IPS DF 6.9 (cell line): Measurements from ENCODE around the gene HM13.
A peak's percentile ranks its signal among the peaks of the same experiment; 100 is the strongest.
"Not testable (repeated sequence)": the region's sequence is repeated elsewhere in the genome, so short reads cannot be mapped to it uniquely, and the experiment has no call there.

Experiments
- DNase-seq: peaks from one replicate; pipeline ENCODE4 v3.0.0-alpha.2; 2013; ENCODE audit warnings: low read depth, low spot score
- H3K27ac ChIP-seq: one replicate; pipeline ENCODE4 v1.5.1; 2013; ENCODE audit warnings: low read length, control low read depth
- H3K27me3 ChIP-seq: 2 replicates; pipeline ENCODE4 v1.6.1; 2013; ENCODE audit warnings: mild to moderate bottlenecking, low read length; ENCODE audit not compliant: control insufficient read depth, insufficient read depth
- H3K36me3 ChIP-seq: 2 replicates; pipeline ENCODE4 v1.6.1; 2013; ENCODE audit warnings: low read length; ENCODE audit not compliant: control insufficient read depth, insufficient read depth
- H3K4me1 ChIP-seq: 2 replicates; pipeline ENCODE4 v1.6.1; 2013; ENCODE audit warnings: low read length; ENCODE audit not compliant: control insufficient read depth, insufficient read depth
- H3K4me3 ChIP-seq: 2 replicates; pipeline ENCODE4 v1.5.1; 2013; ENCODE audit warnings: mild to moderate bottlenecking, low read length
- H3K9me3 ChIP-seq: 2 replicates; pipeline ENCODE4 v1.6.1; 2013; ENCODE audit warnings: low read length, inconsistent platforms; ENCODE audit not compliant: control insufficient read depth, insufficient read depth
- WGBS: extraction: QIAGEN DNeasy Blood & Tissue Kit; methylation state at CpG from one replicate; pipeline ENCODE4 v1.1.7; 2013; ENCODE audit warnings: mixed read lengths, missing lambda C conversion rate; ENCODE audit not compliant: insufficient read length, insufficient coverage; 5-methylcytosine and 5-hydroxymethylcytosine counted together

Gene HM13

GRCh38 chr20:31543966-31544598 is 29.8 kb downstream of the HM13 start:
- Histone ChIP-seq H3K36me3 (peaks cover 3% of the 10 kb centered on the region; the same call in 1 of the 2 replicates), H3K4me1 (no peaks in the 10 kb centered on the region), H3K27me3 (no peaks in the 10 kb centered on the region), H3K4me3 (no peak overlapping the region), H3K27ac (no peak overlapping the region), H3K9me3 (no peaks in the 10 kb centered on the region)
- DNase-seq: no peak
- WGBS: no CpG with 5 or more reads among the region's 1 CpG

- no peak overlapping the region for H3K4me3 ChIP-seq
- H3K9me3 ChIP-seq: no peaks in the 10 kb centered on the region
- H3K27ac ChIP-seq: no peak overlapping the region
- DNase-seq: no peak
- H3K36me3 ChIP-seq: peaks cover 8% of the 10 kb centered on the region; the same call in 1 of the 2 replicates
- no peaks in the 10 kb centered on the region for H3K4me1 ChIP-seq
- WGBS: no CpG with 5 or more reads among the region's 2 CpGs
- H3K27me3 ChIP-seq: no peaks in the 10 kb centered on the region
Measured at GRCh38 chr20:31544600-31544999, 30.4 kb downstream of the HM13 start.

- H3K9me3 ChIP-seq, H3K27me3 ChIP-seq, H3K4me1 ChIP-seq, H3K27ac ChIP-seq, H3K4me3 ChIP-seq, DNase-seq: not testable (repeated sequence)
- no CpG with 5 or more reads among the region's 5 CpGs for WGBS
- peaks cover 16% of the 10 kb centered on the region; the same call in 1 of the 2 replicates for H3K36me3 ChIP-seq
Measured at GRCh38 chr20:31545621-31546040, 31.4 kb downstream of the HM13 start.

GRCh38 chr20:31547017-31547675 is 32.9 kb downstream of the HM13 start:
- Histone ChIP-seq H3K36me3 (peaks cover 25% of the 10 kb centered on the region), H3K27ac (no peak overlapping the region), H3K4me1 (no peaks in the 10 kb centered on the region), H3K9me3 (no peaks in the 10 kb centered on the region), H3K4me3 (peak overlapping the region; percentile 40; the same call in 1 of the 2 replicates), H3K27me3 (no peaks in the 10 kb centered on the region)
- peak; percentile 43 for DNase-seq
- no CpG with 5 or more reads among the region's 36 CpGs for WGBS

- H3K27me3 ChIP-seq: no peaks in the 10 kb centered on the region
- H3K4me3 ChIP-seq: peak overlapping the region; percentile 40; the same call in 1 of the 2 replicates
- no peak overlapping the region for H3K27ac ChIP-seq
- peaks cover 25% of the 10 kb centered on the region for H3K36me3 ChIP-seq
- WGBS: 100% methylated on average over 2 of the region's 6 CpGs
- no peaks in the 10 kb centered on the region for H3K9me3 ChIP-seq
- H3K4me1 ChIP-seq: no peaks in the 10 kb centered on the region
- no peak for DNase-seq
Measured at GRCh38 chr20:31547720-31548298, 33.6 kb downstream of the HM13 start.

- Histone ChIP-seq H3K27ac (no peak overlapping the region), H3K4me1 (no peaks in the 10 kb centered on the region), H3K4me3 (no peak overlapping the region), H3K36me3 (peaks cover 25% of the 10 kb centered on the region), H3K27me3 (no peaks in the 10 kb centered on the region), H3K9me3 (no peaks in the 10 kb centered on the region)
- DNase-seq: no peak
- WGBS: no CpG with 5 or more reads among the region's 11 CpGs
Measured at GRCh38 chr20:31548820-31549512, 34.7 kb downstream of the HM13 start.

GRCh38 chr20:31549513-31549880 is 35.3 kb downstream of the HM13 start:
- H3K36me3 ChIP-seq: peaks cover 25% of the 10 kb centered on the region
- no peak overlapping the region for H3K4me3 ChIP-seq
- no peak overlapping the region for H3K27ac ChIP-seq
- no peaks in the 10 kb centered on the region for H3K27me3 ChIP-seq
- WGBS: no CpG with 5 or more reads among the region's 5 CpGs
- H3K9me3 ChIP-seq: no peaks in the 10 kb centered on the region
- no peak for DNase-seq
- H3K4me1 ChIP-seq: no peaks in the 10 kb centered on the region

- WGBS: no CpG with 5 or more reads among the region's 13 CpGs
- H3K36me3 ChIP-seq: peaks cover 25% of the 10 kb centered on the region
- no peaks in the 10 kb centered on the region for H3K27me3 ChIP-seq
- no peak for DNase-seq
- H3K9me3 ChIP-seq: no peaks in the 10 kb centered on the region
- H3K4me1 ChIP-seq: no peaks in the 10 kb centered on the region
- H3K4me3 ChIP-seq: no peak overlapping the region
- no peak overlapping the region for H3K27ac ChIP-seq
Measured at GRCh38 chr20:31550099-31550498, 35.9 kb downstream of the HM13 start.

- Histone ChIP-seq H3K27ac (no peak overlapping the region), H3K4me3 (no peak overlapping the region), H3K36me3 (peaks cover 25% of the 10 kb centered on the region), H3K4me1 (no peaks in the 10 kb centered on the region), H3K9me3 (no peaks in the 10 kb centered on the region), H3K27me3 (no peaks in the 10 kb centered on the region)
- DNase-seq: no peak
- no CpG with 5 or more reads among the region's 11 CpGs for WGBS
Measured at GRCh38 chr20:31551163-31552081, 37.2 kb downstream of the HM13 start.
